Hepatocyte (in vitro differentiated cells): ENCODE measurements around the gene GSTO1. TPM values are rescaled to one million over a fixed set of nuclear protein-coding genes. Genes with fewer than 3 reads are reported as not detected.
"Not testable (repeated sequence)": the region's sequence is repeated elsewhere in the genome, so short reads cannot be mapped to it uniquely, and the experiment has no call there.

Source experiments
- DNase-seq: peaks from one replicate; pipeline ENCODE4 v3.0.0-alpha.2; 2016; ENCODE audit warnings: low spot score
- H2AFZ ChIP-seq: fragments of 200-600 bp; sonication (generic); 2 replicates; pipeline ENCODE4 v1.6.0; 2016; ENCODE audit warnings: antibody characterized with exemption, mild to moderate bottlenecking
- H3K27ac ChIP-seq: fragments of 200-600 bp; sonication (generic); 2 replicates; pipeline ENCODE4 v1.5.1; 2016; ENCODE audit warnings: mild to moderate bottlenecking
- H3K27me3 ChIP-seq: fragments of 200-600 bp; sonication (generic); 2 replicates; pipeline ENCODE4 v1.6.1; 2016
- H3K36me3 ChIP-seq: fragments of 200-600 bp; sonication (generic); replicated peaks from 2 replicates; pipeline ENCODE4 v1.5.1; 2016; ENCODE audit warnings: low read depth; ENCODE audit not compliant: insufficient read depth
- H3K4me1 ChIP-seq: fragments of 200-600 bp; sonication (generic); 2 replicates; pipeline ENCODE4 v1.5.1; 2016; ENCODE audit warnings: mild to moderate bottlenecking, moderate library complexity; ENCODE audit not compliant: insufficient read depth
- H3K4me2 ChIP-seq: fragments of 200-600 bp; sonication (generic); 2 replicates; pipeline ENCODE4 v1.6.0; 2016
- H3K4me3 ChIP-seq: fragments of 200-600 bp; sonication (generic); 2 replicates; pipeline ENCODE4 v1.5.1; 2016; ENCODE audit warnings: mild to moderate bottlenecking
- H3K79me2 ChIP-seq: fragments of 200-600 bp; sonication (generic); 2 replicates; pipeline ENCODE4 v1.6.0; 2017; ENCODE audit warnings: mild to moderate bottlenecking
- H3K9me2 ChIP-seq: fragments of 200-600 bp; sonication (generic); replicated peaks from 2 replicates; pipeline ENCODE4 v1.6.0; 2017; ENCODE audit warnings: mild to moderate bottlenecking; ENCODE audit not compliant: insufficient read depth
- H3K9me3 ChIP-seq: fragments of 200-600 bp; sonication (generic); 2 replicates; pipeline ENCODE4 v1.5.1; 2016; ENCODE audit warnings: low read depth, mild to moderate bottlenecking
- H4K20me1 ChIP-seq: fragments of 200-600 bp; sonication (generic); 2 replicates; pipeline ENCODE4 v1.6.0; 2016; ENCODE audit warnings: mild to moderate bottlenecking; ENCODE audit not compliant: insufficient read depth, poor library complexity, severe bottlenecking
- EZH2 ChIP-seq: fragments of 200-600 bp; sonication (generic); IDR thresholded peaks from 2 replicates; pipeline ENCODE4 v1.6.1; 2016; ENCODE audit warnings: antibody characterized with exemption, mild to moderate bottlenecking, borderline replicate concordance
- EZH2phosphoT487 ChIP-seq: fragments of 200-600 bp; sonication (generic); IDR thresholded peaks from one replicate; pipeline ENCODE4 v1.6.1; 2018; ENCODE audit warnings: antibody characterized with exemption, mild to moderate bottlenecking, low read depth, moderate library complexity; ENCODE audit not compliant: unreplicated experiment, severe bottlenecking
- WGBS: methylation state at CpG from one replicate; pipeline ENCODE4 v1.1.6; 2016; ENCODE audit warnings: low lambda C conversion rate; ENCODE audit errors: missing lambda C conversion rate; 5-methylcytosine and 5-hydroxymethylcytosine counted together
- polyA plus RNA-seq: library from polyadenylated mRNA; unstranded; fragments of >200 nt; fragmentation: Nextera tagmentation; extraction: Ambion mirVana; gene quantifications from 2 replicates; pipeline ENCODE4 v1.2.1, GENCODE V29; 2016
- total RNA-seq: library from RNA; depleted of rRNA; stranded (reverse); fragments of >200 nt; gene quantifications from 2 replicates; pipeline ENCODE4 v1.2.3, GENCODE V29; 2014
- TF ChIP-seq, protein P1 (sequence below): fragments of 200-600 bp; sonication (generic); IDR thresholded peaks from 2 replicates; pipeline ENCODE4 v1.5.1; 2016; ENCODE audit warnings: antibody characterized with exemption, mild to moderate bottlenecking; ENCODE audit not compliant: poor library complexity

The GSTO1 gene
- total and polyA plus RNA-seq, 2 experiments from 2014 or later = 220 to 328 TPM

DNA sequence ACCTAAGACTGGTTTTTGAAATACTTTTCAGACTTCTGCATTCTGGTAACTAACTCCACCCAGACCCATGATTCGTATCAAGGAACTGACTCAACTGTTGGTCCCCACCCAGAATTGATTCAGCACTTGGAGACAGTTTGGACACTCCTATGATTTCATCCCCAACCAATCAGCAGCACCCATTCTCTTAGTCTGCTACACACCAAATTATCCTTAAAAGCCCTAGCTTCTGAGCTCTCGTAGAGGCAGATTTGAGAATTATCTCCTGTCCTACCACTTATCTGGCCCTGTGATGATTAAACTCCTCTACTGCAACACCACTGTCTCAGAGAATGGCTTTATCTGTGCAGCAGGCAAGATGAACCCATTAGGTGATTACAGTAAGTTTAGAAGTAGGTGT, 7.7 kb upstream of the GSTO1 start:
- H3K9me3 ChIP-seq = no peaks in the 10 kb centered on the region
- peaks cover 23% of the 10 kb centered on the region for H3K4me1 ChIP-seq
- no peak overlapping the region for H2AFZ ChIP-seq
- no peaks in the 10 kb centered on the region for H3K36me3 ChIP-seq
- H3K79me2 ChIP-seq = no peaks in the 10 kb centered on the region
- H3K4me3 ChIP-seq = no peak overlapping the region
- DNase-seq = no peak
- no peaks in the 10 kb centered on the region for H3K27me3 ChIP-seq
- no peaks in the 10 kb centered on the region for H4K20me1 ChIP-seq
- 80% methylated on average over 2 of the region's 2 CpGs for WGBS
- H3K4me2 ChIP-seq = no peak overlapping the region
- H3K27ac ChIP-seq = no peak overlapping the region
- no peaks in the 10 kb centered on the region for H3K9me2 ChIP-seq
- TF ChIP-seq EZH2 (no peak), EZH2phosphoT487 (no peak)
- TF ChIP-seq, protein P1, sequence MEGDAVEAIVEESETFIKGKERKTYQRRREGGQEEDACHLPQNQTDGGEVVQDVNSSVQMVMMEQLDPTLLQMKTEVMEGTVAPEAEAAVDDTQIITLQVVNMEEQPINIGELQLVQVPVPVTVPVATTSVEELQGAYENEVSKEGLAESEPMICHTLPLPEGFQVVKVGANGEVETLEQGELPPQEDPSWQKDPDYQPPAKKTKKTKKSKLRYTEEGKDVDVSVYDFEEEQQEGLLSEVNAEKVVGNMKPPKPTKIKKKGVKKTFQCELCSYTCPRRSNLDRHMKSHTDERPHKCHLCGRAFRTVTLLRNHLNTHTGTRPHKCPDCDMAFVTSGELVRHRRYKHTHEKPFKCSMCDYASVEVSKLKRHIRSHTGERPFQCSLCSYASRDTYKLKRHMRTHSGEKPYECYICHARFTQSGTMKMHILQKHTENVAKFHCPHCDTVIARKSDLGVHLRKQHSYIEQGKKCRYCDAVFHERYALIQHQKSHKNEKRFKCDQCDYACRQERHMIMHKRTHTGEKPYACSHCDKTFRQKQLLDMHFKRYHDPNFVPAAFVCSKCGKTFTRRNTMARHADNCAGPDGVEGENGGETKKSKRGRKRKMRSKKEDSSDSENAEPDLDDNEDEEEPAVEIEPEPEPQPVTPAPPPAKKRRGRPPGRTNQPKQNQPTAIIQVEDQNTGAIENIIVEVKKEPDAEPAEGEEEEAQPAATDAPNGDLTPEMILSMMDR = no peak

DNA sequence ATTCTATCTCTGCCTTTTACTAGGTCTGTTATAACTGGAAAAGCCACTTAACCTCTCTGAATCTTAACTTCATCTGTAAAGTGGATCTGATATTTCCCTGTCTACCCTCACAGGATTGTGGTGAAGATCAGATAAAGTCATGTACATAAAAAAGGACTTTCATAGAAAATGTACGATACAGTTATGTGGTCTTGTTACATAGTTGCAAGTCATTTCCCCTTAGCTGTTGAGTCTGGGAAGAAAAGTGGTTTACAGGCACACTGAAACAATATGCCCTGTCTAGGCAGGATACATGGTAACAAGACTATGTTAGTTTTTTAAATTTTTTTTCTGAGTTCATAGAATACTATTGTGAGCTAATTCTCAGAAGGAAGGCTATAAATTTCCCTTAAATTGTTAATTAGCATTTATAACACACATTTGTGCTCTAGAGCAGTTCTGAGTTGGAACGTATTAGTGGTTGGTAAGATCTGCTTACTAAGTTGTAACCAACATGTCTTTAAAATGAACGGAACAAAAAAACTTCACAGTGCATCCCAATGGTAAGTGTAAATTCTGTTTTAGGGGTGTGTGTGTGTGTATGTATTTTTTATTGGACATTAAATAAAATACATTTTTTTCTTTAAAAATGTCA, 7.1 kb upstream of the GSTO1 start:
- no peak overlapping the region for H3K4me2 ChIP-seq
- no peaks in the 10 kb centered on the region for H3K27me3 ChIP-seq

DNA sequence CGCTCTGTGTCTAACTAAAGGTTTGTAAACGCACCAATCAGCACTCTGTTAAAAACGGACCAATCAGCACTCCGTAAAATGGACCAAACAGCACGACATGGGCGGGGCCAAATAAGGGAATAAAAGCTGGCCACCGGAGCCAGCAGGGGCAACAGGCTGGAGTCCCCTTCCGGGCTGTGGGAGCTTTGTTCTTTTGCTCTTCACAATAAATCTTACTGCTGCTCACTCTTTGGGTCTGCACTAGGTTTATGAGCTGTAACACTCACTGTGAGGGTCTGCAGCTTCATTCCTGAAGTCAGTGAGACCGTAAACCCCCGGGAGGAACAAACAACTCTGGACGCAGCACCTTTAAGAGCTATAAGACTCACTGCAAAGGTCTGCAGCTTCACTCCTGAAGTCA, 5.8 kb upstream of the GSTO1 start:
- H3K27me3 ChIP-seq, DNase-seq, H3K9me3 ChIP-seq, H3K79me2 ChIP-seq, H3K4me2 ChIP-seq, H2AFZ ChIP-seq, H3K4me3 ChIP-seq, H3K9me2 ChIP-seq, H3K27ac ChIP-seq, H3K36me3 ChIP-seq, H4K20me1 ChIP-seq: not testable (repeated sequence)
- H3K4me1 ChIP-seq = peaks cover 30% of the 10 kb centered on the region
- WGBS = 72% methylated on average over 11 of the region's 11 CpGs

More for the DNA sequence above, 7.1 kb upstream of the GSTO1 start:
- TF ChIP-seq EZH2phosphoT487 = no peak
- TF ChIP-seq, protein P1 = no peak
- no peak for TF ChIP-seq EZH2
- no peak for DNase-seq
- Histone ChIP-seq H3K4me1 (peaks cover 29% of the 10 kb centered on the region), H3K9me3 (no peaks in the 10 kb centered on the region), H3K79me2 (no peaks in the 10 kb centered on the region), H3K9me2 (no peaks in the 10 kb centered on the region), H4K20me1 (no peaks in the 10 kb centered on the region), H2AFZ (no peak overlapping the region), H3K36me3 (no peaks in the 10 kb centered on the region), H3K4me3 (no peak overlapping the region), H3K27ac (no peak overlapping the region)
- 95% methylated on average over 3 of the region's 3 CpGs for WGBS

DNA sequence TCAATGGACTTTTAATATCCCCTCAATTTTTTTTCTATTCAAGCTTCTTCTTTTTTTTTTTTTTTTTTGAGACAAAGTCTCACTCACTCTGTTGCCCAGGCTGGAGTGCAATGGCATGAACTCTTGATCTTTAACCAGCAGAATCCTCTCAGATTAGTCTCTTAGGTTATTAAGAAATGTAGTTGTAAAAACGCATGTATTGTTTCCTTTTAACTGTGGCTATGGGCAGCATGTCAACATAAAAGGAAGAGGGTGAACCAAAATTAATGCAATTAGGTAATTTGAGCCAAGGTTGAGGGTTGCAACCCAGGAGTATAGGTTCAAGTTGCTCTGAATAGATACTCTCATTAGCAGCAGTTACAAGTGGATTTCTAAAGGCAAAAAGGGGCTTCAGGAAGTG, 4.3 kb upstream of the GSTO1 start:
- DNase-seq = no peak

More for the DNA sequence above, 4.3 kb upstream of the GSTO1 start:
- Histone ChIP-seq H3K36me3 (no peaks in the 10 kb centered on the region), H3K4me1 (peaks cover 35% of the 10 kb centered on the region), H3K27me3 (no peaks in the 10 kb centered on the region), H3K27ac (peak overlapping the region; percentile 51), H3K9me2 (no peaks in the 10 kb centered on the region), H2AFZ (no peak overlapping the region), H3K4me2 (peak overlapping the region; percentile 39), H3K4me3 (no peak overlapping the region), H3K79me2 (peaks cover 8% of the 10 kb centered on the region), H4K20me1 (no peaks in the 10 kb centered on the region), H3K9me3 (no peaks in the 10 kb centered on the region)
- no peak for TF ChIP-seq EZH2phosphoT487
- no peak for TF ChIP-seq EZH2
- TF ChIP-seq, protein P1 = no peak
- 38% methylated on average over 1 of the region's 1 CpG for WGBS
